NCI-H2227 treated with DMSO at 0.1 percent for 48 hours (cell line): ENCODE measurements around the gene ARMC7.
A peak's percentile ranks its signal among the peaks of the same experiment; 100 is the strongest.
"Not testable (repeated sequence)": the region's sequence is repeated elsewhere in the genome, so short reads cannot be mapped to it uniquely, and the experiment has no call there.

Experiments used
- DNase-seq: peaks from one replicate; lab custom pipeline; 2025; lab: John Stamatoyannopoulos, UW

Gene ARMC7

GRCh38 chr17:75109407-75110233, at the start of gene ARMC7:
Gene ARMC7 (plus strand): TSS chr17:75109969. CDS start chr17:75110289, 320 bp downstream.
- peak; percentile 80 for DNase-seq

- no peak for DNase-seq
These were observed 49.2 kb upstream of the ARMC7 start for GRCh38 chr17:75060434-75061054.

DNA sequence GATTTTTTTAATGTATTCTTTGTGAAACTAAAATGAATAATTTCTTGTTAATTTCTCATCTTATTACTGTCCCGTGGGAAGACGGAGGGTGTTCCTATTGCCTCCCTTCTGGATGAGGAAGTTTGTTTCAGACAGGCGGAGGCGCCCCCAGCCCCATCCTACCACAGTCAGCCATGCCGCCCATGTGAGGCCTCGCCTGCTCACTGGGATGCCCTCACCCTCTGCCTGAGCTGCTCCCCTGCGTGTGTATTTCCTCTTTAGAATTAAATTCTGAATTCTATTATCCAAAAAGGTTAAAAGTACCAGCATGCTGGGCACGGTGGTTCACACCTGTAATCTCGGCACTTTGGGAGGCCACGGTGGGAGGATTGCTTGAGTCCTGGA, 48.7 kb upstream of the ARMC7 start:
- DNase-seq, result no peak

DNA sequence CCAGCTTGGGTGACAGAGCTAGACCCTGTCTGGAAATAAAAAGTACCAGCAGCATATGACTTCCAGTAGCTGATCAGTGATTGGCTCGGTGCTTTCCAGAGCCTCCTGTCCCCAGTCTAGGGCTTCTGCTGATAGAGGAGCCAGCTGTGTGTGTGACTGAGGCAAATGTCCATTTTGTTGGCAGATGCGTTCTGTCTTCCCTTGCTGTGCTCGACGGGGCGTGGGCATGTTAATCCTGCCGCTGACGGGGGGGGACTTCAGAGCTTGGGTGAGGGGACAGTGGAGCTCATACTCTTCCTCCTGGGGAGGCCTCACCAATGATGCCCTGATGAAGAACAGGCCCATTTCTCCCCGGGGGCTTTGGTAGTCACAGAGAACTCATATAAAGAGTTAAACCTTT, 48.2 kb upstream of the ARMC7 start:
- DNase-seq, result no peak

DNA sequence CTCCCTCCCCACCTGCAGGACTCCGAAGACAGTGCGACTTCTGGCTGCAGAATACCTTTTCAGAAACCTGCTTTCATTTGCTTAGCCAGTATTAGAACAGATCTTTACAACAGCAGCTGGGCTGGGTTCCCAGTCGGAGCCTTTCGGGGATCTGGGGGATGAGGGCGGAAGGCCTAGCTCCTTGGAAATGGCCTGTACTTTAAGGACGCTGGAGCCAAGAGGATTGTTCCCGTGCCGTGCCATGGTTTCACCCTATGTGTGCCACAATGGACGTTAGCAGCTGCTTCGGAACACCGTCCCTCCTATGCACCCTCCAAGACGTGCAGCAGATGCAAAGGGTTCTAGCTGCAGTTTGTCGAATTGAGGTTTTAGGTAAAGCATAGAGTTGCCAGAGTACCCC, 46.6 kb upstream of the ARMC7 start:
- DNase-seq, result no peak

GRCh38 chr17:75063626-75064025, 46.1 kb upstream of the ARMC7 start:
- no peak for DNase-seq

DNA sequence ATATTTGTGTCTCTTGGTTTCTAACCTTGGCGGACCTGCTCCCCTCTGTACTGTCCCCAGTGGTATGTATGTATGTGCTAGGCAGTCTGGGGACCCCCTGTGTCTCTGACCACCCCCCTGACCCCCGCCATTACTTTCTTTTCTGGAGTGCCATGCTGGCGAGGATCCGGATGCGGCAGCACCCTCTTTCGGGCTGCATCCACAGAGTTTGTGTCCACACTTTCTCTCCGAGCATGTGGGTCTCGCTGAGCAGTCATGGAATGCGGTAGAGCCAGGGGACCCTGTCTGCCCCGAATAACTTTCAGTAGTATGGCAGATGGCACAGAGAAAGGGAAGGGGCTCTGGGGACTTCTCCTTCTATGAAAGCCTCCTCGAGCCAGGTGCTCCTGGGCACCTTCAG, 45.7 kb upstream of the ARMC7 start:
- no peak for DNase-seq

DNA sequence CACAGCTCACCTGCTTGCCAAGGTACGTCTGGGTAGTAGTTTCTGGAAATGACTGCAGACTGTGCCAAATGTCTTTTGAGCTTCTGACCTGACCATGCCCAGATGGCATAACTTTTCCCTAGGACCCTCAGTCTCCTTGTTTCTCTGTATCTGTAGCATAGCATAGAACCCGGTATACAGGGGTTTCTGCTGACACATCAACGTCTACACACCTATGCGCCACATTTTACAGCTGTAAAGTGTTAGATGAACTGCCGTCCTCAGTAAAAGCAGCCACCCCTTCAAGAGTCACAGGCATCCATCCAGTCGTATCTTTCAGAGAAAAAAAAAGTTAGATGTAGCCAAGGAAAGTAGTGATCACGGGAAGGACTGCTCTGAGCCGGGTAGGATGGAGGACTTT, 45.3 kb upstream of the ARMC7 start:
- no peak for DNase-seq

GRCh38 chr17:75064867-75065561, 44.8 kb upstream of the ARMC7 start:
- DNase-seq, result no peak

DNA sequence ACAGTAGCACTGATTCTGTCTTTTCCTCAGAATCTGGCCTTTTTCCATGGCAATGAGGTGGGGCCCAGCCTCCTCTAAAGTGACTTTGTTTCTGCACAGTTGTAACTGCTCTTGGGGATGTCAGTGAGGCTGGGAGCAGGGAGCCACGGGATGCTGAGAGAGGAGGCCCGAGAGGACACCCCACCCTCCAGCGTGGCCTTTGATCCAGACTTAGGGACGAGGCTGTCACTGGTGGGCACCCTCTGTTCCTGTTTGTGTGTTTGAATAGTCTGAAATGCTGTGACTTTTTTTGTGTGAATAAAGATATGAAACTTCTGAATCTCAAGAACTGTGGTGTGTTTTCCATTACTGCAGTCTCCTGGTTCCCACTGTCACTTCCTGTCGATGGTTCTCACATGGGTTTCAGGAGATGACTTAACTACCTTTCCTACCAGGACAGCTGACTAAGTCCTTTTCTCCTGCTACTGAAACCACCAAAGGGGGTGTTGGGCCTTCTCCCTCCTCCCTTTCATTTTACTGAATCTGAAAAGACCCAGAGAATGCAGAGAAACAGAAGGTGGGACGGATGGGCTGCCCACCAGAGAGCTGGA, 44.1 kb upstream of the ARMC7 start:
- no peak for DNase-seq

GRCh38 chr17:75067856-75068255, 41.9 kb upstream of the ARMC7 start:
- no peak for DNase-seq

GRCh38 chr17:75068750-75069149, 41.0 kb upstream of the ARMC7 start:
- DNase-seq, result no peak

DNA sequence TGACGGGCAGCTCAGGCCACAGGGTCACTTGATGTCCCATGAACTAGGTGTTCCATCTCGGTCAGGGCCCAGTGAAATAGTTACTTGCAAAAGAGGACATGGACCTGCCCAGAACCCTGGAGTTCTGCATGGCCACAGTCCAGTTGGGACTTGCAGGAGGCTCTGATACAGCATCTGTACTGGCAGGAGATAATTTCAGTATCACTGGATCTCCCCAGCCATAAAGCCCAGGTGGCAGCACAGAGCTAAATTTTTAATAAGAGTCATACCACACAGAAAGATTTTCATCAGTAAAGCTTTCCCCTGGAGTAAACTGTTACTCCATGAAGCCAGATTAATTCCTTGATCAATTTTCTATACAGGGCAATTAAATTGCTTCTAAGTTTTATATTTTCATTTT, 40.0 kb upstream of the ARMC7 start:
- DNase-seq, result no peak

- not testable (repeated sequence) for DNase-seq
These were observed 38.1 kb upstream of the ARMC7 start for GRCh38 chr17:75071478-75072271.

DNA sequence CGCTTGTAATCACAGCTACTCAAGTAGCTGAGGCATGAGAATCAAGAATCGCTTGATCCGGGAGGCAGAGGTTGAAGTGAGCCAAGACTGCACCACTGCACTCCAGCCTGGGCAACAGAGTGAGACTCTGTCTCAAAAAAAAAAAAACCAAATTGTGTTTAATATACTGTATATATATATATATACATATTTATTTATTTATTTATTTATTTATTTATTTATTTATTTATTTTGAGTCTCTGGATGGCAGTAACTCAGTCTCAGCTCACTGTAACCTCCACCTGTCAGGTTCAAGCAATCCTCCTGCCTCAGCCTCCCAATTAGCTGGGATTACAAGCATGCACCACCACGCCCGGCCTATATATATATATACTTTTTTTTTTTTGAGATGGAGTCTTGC, 36.9 kb upstream of the ARMC7 start:
- DNase-seq, result not testable (repeated sequence)

- DNase-seq, result no peak
These were observed 36.1 kb upstream of the ARMC7 start for GRCh38 chr17:75073618-75074047.

DNA sequence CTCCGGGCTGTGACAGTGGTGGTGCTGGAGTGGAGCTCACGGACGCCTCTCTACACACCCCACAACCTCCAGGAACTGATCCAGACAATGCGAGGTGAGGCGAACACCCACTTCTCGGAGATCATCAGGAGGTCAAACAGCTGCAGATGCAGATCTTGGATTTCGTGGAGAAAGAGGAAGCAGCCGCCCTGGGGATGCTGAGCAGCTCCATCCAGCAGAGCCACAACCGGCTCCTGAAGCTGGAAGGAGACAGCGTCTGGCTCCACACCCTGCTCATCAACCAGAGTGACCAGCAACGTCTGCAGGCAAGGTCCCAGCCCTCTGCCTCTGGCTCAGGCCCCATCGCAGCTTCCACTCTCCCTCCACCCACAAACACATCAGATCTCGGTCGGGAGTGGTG, 35.2 kb upstream of the ARMC7 start:
- no peak for DNase-seq

GRCh38 chr17:75075597-75076336, 34.0 kb upstream of the ARMC7 start:
- no peak for DNase-seq

GRCh38 chr17:75077072-75077495, 32.7 kb upstream of the ARMC7 start:
- no peak for DNase-seq

- no peak for DNase-seq
These were observed 32.1 kb upstream of the ARMC7 start for GRCh38 chr17:75077496-75078283.
